ENCODE data around the gene MPC2. TPM values are rescaled to one million over a fixed set of nuclear protein-coding genes. Genes with fewer than 3 reads are reported as not detected.
"Not testable (repeated sequence)": the region's sequence is repeated elsewhere in the genome, so short reads cannot be mapped to it uniquely, and the experiment has no call there.

The MPC2 gene
- total RNA-seq, 4 donors from 2014 or later: 18.7 to 39.1 (median 33.2) TPM

- DNase-seq (ENCODE audit: low spot score) (no peak), ATAC-seq (ENCODE audit: low FRiP score) (no peak)
Measured at GRCh38 chr1:167878372-167879160, 58.3 kb downstream of the MPC2 start.

GRCh38 chr1:167876597-167877175 is 60.2 kb downstream of the MPC2 start:
- ATAC-seq (ENCODE audit: low FRiP score) (no peak), DNase-seq (ENCODE audit: low spot score) (no peak)

More at GRCh38 chr1:167878372-167879160, 58.3 kb downstream of the MPC2 start:
- TF ChIP-seq CTCF (IDR thresholded peaks at IDR 0.05): no peak

GRCh38 chr1:167871331-167871730 is 65.5 kb downstream of the MPC2 start:
- ATAC-seq (ENCODE audit: low FRiP score) (no peak), DNase-seq (ENCODE audit: low spot score) (no peak)

More at GRCh38 chr1:167876597-167877175, 60.2 kb downstream of the MPC2 start:
- TF ChIP-seq CTCF (IDR thresholded peaks at IDR 0.05): no peak

GRCh38 chr1:167869157-167870001 is 67.5 kb downstream of the MPC2 start:
- DNase-seq (ENCODE audit: low spot score); ATAC-seq (ENCODE audit: low FRiP score): not testable (repeated sequence)

More at GRCh38 chr1:167871331-167871730, 65.5 kb downstream of the MPC2 start:
- no peak for TF ChIP-seq CTCF (IDR thresholded peaks at IDR 0.05)

GRCh38 chr1:167866739-167867414 is 70.0 kb downstream of the MPC2 start:
- ATAC-seq (ENCODE audit: low FRiP score); DNase-seq (ENCODE audit: low spot score): not testable (repeated sequence)

Other genes with a start within 250 kb of the MPC2 start
- 100 to 1,000 TPM; 102 to 116 (median 108) TPM for gene MPZL1, start 215.1 kb downstream of the MPC2 start, total RNA-seq
- 1 to 10 TPM in 1 of 4 donors, under 1 TPM in 2, not detected in 1; 0.32 to 1.0 (median 0.75) TPM for gene ADCY10, start 22.9 kb downstream of the MPC2 start, total RNA-seq
- 10 to 100 TPM; 57.2 to 98.4 (median 75.5) TPM for gene DCAF6, start 389 bp downstream of the MPC2 start, total RNA-seq
- gene GPR161, start 199.9 kb upstream of the MPC2 start, total RNA-seq: 1 to 10 TPM; 4.0 to 8.0 (median 5.9) TPM
- gene TIPRL, start 241.9 kb upstream of the MPC2 start, total RNA-seq: 10 to 100 TPM; 18.6 to 30.0 (median 19.8) TPM